Measurements from ENCODE around the gene SYNDIG1.

The SYNDIG1 gene

DNA sequence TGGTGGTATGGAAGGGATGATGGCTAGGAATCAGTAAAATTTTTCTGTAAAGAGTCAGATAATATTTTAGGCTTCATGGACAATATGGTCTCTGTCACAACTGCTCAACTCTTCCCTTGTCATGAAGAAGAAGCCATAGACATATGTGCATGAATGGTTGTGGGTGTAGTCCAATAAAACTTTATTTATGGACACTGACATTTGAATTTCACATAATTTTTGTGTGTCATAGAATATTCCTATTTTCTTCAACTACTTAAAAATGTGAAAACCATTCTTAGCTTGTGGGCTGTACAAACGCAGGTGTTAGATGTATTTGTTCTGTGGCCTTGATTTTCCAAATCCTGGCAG, 59.9 kb downstream of the SYNDIG1 start:
- no peak for DNase-seq

GRCh38 chr20:24530131-24530680, 60.8 kb downstream of the SYNDIG1 start:
- DNase-seq: no peak

DNA sequence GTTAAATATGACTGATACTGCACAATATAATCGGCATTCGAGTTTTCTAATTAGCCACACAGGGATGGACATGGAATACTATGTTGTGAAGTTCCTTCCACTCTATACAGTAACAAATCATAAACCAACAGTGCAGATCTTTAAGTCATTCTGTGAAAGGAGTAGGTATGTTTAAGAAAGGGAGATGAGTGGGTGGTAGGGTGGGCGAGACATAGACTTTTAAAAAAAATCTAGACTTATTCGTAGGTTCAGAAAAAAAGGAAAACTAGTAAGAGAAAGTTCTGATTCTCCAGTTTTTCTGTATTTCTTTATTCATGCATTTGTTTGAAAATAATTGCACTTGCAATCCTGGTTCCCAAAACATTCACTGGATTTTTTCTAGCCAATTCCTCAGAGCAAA, 61.8 kb downstream of the SYNDIG1 start:
- no peak for DNase-seq

DNA sequence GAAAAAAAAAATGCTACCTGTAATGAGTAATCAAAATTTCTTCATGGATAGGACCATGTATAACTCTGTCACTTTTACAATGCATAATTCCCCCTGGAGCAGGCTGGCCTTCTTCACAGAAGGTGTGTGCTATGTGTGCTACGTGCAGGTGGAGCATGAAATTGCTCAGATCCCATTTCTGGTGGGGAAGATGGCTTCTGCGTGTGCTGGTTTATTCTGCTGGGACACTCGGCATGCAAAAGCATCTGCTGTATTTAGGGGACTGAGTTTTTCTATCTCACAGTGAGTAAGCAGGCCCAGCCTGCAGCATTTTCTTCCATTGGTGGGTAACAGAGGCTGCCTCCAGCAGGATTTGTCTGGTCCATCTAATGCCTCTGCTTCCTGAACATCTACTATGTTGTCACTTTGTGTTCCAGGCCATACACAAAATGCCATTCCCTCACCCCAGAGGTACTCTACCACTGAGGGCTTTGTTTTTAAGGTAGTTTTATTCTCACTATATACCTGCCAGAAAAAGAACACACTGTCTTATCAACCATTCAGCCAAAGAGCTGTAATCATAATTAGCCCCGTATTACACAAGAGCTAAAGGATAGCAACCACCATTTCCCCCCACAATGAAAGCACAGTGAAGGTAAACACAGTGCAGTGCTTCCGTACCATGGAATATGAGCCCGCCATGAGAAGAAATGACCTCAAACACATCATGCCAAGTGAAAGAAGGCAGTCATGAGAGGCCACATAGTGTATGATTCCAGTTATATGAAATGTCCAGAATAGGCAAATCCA, 62.4 kb downstream of the SYNDIG1 start:
- DNase-seq: no peak

DNA sequence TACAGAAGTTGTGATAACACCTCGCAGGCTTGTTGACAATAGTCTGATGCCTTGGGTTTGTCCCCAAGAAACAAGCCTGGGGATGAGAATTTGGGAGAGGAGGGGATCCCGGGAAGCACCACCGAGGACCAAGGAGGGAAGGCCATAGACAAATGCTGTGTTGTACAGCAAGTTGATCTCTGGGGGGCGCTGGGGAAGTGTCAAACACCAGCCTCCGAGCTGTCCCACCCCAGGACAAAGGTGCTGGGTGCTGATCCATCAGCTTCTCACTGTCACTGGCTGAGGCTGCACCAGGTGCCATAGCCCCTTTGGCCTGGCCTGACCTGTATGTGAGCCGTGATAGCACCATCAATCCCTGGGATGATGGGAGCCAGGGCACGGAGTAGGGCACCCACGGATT, 64.0 kb downstream of the SYNDIG1 start:
- no peak for DNase-seq

DNA sequence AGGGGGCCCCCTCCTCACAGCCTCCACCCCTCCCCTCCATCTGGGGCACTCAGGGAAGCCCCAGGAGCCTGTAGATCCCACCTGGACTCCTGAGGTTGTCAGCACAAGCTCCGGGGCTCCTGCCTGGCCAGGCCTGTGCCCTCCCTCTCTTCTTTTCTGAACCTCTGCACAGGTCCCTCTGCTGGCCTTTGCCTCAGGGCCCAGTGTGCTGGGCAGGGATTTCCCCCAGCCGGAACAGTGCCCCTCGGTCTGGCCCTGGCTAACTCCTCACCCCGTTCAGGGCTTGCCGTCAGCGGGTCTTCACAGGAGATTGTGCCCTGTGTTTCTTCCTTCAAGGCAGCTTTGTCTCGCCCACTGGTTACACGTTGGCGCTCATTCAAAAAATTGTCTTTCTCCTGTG, 64.9 kb downstream of the SYNDIG1 start:
- no peak for DNase-seq

DNA sequence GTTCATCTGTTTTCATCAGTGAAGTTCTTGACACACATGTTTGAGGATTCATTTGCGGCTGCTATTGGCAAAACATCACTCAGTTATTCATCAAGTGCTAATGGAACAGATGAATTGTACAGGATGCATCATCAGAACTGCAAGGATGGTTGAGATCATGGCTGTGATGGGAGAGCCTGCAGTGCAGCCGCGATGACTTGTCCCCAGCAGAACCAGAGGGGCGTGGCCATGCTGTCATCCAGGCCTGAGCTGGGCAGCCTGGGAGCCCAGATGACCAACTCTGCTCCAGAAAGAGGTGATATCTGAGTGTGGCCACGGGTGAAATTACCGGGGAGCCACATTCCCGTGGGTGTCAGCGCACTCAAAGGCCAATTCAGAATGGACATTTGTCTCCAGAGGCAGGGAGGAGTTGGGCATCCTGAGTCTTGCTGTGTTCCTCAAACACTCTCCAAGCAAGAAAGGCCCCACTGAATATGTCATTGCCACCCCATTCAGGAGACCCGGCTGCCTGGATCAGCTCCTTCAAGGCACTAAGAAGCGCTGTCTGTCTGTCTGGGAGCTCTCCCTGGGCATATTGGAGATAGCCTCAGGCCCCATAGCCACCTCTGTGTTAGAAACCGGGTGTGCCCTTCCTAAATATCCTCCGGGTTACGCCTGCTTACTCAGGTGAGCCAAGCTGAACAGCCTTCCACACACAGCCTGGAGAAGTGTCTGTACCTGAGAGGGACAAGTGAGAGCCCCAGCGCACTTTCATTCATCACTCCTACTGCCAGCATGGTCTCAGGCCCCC, 66.7 kb downstream of the SYNDIG1 start:
- no peak for DNase-seq

DNA sequence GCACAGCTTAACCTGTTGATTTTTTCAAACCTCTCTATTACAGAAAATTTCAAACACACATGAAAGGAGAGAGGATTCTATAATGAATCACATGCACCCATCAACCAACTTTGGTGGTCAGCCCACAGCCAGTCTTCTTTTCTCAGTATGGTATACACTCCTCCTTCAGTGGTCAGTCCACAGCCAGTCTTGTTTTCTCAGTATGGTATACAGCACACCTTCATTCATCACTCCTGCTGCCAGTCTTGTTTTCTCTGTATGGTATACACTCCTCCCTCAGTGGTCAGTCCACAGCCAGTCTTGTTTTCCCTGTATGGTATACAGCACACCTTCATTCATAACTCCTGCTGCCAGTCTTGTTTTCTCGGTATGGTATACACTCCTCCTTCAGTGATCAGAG, 67.8 kb downstream of the SYNDIG1 start:
- no peak for DNase-seq

GRCh38 chr20:24542721-24543120, 73.3 kb downstream of the SYNDIG1 start:
- no peak for DNase-seq

DNA sequence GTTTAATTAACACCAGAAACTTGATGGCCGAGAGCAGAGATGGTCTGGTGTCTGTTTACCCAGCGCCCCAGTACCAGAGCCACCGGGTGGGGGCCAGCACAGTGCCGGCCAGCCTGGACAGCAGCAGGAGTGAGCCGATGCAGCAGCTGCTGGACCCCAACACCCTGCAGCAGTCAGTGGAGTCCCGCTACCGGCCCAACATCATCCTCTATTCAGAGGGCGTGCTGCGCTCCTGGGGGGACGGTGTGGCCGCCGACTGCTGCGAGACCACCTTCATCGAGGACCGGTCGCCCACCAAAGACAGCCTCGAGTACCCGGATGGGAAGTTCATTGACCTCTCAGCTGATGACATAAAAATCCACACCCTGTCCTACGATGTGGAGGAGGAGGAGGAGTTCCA, 73.7 kb downstream of the SYNDIG1 start:
- no peak for DNase-seq

- no peak for DNase-seq
Observed at GRCh38 chr20:24543741-24544140, 74.3 kb downstream of the SYNDIG1 start.

GRCh38 chr20:24544371-24544770, 74.9 kb downstream of the SYNDIG1 start:
- no peak for DNase-seq

- DNase-seq: no peak
Observed at GRCh38 chr20:24545168-24545567, 75.7 kb downstream of the SYNDIG1 start.

GRCh38 chr20:24546232-24546892, 76.9 kb downstream of the SYNDIG1 start:
- DNase-seq: no peak

- no peak for DNase-seq
Observed at GRCh38 chr20:24547967-24548366, 78.5 kb downstream of the SYNDIG1 start.

- no peak for DNase-seq
Observed at GRCh38 chr20:24559114-24559732, 89.8 kb downstream of the SYNDIG1 start.

GRCh38 chr20:24560571-24561491, 91.4 kb downstream of the SYNDIG1 start:
- DNase-seq: no peak

GRCh38 chr20:24565835-24566351, 96.5 kb downstream of the SYNDIG1 start:
- DNase-seq: no peak

GRCh38 chr20:24566656-24567055, 97.2 kb downstream of the SYNDIG1 start:
- DNase-seq: no peak

- DNase-seq: no peak
Observed at GRCh38 chr20:24567508-24567907, 98.1 kb downstream of the SYNDIG1 start.

DNA sequence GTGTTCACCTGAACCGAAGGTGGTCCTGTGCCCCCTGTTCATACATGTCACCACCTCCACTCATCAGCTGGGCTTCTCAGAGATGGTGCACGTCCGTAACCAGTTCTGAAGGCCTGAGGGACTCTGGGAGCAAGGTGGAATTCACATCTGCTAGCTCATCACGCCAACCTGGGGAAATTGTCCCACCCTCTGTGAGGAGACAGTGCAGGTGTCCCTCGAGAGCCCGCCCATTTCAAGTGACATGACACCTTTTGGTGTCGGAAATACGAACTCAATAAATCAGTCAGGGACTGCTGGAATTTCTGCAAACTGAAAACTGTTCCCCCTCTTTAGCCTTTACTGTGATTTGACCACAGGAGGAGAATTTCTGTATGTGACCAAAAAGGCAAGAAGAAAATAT, 99.4 kb downstream of the SYNDIG1 start:
- no peak for DNase-seq

GRCh38 chr20:24571159-24571558, 101.7 kb downstream of the SYNDIG1 start:
- DNase-seq: no peak

Measured in SHP77 (cell line).